Uterus (tissue), 2 donors: ENCODE data around the gene CEP112.

Experiments used
- POLR2A ChIP-seq, 2 donors: fragments of 450-650 bp; IDR thresholded peaks; one replicate each; pipeline ENCODE4 v1.6.1; 2016; ENCODE audit warnings: antibody characterized with exemption in 2 of 2, mild to moderate bottlenecking in 1 of 2, moderate library complexity in 1 of 2
- TF ChIP-seq, protein P1 (sequence below), 4 experiments: fragments of 200-600 bp in 2 of 4; fragments of 450-650 bp in 2 of 4; sonication (generic) in 2 of 4; IDR thresholded peaks; one replicate each; pipeline ENCODE4 v1.5.1; 2016 to 2019; ENCODE audit warnings: antibody characterized with exemption in 4 of 4, mild to moderate bottlenecking in 2 of 4, moderate library complexity in 1 of 4

DNA sequence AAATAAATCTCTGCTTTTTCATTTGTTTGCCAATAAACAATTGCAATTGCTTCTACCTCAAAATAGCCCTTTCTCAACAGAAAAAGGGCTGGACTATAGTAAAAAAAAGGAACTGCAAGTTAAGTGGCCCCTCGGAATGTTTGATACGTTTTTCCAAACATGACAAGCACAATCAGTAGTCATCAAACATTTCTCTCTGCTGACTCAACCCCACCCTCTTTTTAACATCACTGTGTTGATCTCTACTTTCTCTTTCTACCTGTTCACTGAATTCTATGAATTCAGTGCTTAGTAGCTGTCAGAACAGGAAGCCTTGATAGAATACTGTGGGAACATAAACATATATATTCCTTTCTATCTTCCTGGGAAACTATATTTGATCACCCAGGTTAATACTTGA is 514.0 kb downstream of the CEP112 start:
- TF ChIP-seq, protein P1, sequence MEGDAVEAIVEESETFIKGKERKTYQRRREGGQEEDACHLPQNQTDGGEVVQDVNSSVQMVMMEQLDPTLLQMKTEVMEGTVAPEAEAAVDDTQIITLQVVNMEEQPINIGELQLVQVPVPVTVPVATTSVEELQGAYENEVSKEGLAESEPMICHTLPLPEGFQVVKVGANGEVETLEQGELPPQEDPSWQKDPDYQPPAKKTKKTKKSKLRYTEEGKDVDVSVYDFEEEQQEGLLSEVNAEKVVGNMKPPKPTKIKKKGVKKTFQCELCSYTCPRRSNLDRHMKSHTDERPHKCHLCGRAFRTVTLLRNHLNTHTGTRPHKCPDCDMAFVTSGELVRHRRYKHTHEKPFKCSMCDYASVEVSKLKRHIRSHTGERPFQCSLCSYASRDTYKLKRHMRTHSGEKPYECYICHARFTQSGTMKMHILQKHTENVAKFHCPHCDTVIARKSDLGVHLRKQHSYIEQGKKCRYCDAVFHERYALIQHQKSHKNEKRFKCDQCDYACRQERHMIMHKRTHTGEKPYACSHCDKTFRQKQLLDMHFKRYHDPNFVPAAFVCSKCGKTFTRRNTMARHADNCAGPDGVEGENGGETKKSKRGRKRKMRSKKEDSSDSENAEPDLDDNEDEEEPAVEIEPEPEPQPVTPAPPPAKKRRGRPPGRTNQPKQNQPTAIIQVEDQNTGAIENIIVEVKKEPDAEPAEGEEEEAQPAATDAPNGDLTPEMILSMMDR (IDR thresholded peaks at IDR 0.05), result no peak
- TF ChIP-seq POLR2A (IDR thresholded peaks at IDR 0.05), result no peak
